Measurements from ENCODE around the gene SCRN3.
A peak's percentile ranks its signal among the peaks of the same experiment; 100 is the strongest.

Gene SCRN3

DNA sequence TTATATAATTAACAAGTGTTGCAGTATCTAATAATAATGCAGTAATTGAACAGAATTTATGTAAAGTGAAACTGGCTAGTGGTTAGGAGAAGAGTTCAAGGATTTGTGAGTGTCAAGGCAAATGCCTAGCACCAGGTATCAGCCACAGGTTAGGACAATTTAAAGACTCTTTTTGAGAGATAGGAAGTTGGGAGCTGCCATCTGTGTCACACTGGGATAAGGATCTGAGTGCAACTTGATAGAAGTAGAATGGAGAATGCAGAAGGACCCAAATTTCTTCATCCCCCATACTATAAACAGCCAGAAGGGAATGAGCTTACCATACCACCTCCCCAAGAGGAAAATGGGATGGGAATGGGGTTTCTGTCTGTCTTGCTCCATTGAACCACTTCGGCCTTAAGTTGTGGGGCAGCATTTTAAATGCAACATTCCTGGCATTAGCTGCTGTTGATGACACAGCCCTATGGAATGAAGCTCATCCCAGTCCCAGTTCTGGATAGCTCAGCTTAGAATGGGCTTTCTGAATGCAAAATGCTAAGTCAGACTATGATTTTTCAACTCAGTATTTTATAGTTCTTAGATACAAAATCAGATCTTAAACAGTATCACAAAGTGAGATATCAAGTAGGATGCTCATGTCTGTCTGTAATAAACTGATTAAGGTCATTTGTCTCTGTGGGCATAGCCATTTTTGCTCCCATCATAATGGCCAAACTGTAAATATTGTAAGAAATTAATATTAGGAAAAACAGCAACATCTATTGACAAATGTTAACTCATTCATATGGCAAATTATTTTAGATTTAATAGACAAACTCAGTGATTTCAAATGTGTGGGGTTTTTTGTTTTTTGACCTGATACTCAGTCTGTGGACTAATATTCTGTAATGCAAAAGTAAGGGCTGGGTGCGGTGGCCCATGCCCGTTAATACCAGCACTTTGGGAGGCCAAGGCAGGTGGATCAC lies 47.3 kb downstream of the SCRN3 start:
- TF ChIP-seq, protein P1, sequence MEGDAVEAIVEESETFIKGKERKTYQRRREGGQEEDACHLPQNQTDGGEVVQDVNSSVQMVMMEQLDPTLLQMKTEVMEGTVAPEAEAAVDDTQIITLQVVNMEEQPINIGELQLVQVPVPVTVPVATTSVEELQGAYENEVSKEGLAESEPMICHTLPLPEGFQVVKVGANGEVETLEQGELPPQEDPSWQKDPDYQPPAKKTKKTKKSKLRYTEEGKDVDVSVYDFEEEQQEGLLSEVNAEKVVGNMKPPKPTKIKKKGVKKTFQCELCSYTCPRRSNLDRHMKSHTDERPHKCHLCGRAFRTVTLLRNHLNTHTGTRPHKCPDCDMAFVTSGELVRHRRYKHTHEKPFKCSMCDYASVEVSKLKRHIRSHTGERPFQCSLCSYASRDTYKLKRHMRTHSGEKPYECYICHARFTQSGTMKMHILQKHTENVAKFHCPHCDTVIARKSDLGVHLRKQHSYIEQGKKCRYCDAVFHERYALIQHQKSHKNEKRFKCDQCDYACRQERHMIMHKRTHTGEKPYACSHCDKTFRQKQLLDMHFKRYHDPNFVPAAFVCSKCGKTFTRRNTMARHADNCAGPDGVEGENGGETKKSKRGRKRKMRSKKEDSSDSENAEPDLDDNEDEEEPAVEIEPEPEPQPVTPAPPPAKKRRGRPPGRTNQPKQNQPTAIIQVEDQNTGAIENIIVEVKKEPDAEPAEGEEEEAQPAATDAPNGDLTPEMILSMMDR (IDR thresholded peaks at IDR 0.05; ENCODE audit: extremely low read depth, missing control alignments) = no peak
- no peak for DNase-seq (ENCODE audit: low spot score)

- TF ChIP-seq, protein P1 (IDR thresholded peaks at IDR 0.05; ENCODE audit: extremely low read depth, missing control alignments) = no peak
- no peak for DNase-seq (ENCODE audit: low spot score)
Measured at GRCh38 chr2:174444761-174445160, 49.2 kb downstream of the SCRN3 start.

DNA sequence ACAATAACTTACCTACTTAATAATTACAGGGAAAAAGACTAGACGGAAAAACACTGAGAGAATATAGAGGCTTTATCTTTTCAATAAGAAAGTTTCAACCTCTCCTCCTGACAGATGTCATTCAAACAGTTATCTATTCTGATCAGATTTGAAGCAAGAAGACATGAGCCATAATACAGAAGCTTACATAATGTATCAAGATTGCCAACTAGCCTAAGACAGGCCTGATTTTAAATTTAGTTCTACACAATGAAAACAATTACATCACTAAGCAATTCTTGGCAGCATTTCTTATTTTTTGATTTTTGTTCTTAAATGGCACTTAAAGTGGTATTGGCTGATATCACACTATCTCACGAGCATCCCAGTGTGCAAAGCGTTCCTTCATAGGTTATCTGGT lies 49.7 kb downstream of the SCRN3 start:
- no peak for DNase-seq (ENCODE audit: low spot score)
- TF ChIP-seq, protein P1 (IDR thresholded peaks at IDR 0.05; ENCODE audit: extremely low read depth, missing control alignments) = no peak

DNA sequence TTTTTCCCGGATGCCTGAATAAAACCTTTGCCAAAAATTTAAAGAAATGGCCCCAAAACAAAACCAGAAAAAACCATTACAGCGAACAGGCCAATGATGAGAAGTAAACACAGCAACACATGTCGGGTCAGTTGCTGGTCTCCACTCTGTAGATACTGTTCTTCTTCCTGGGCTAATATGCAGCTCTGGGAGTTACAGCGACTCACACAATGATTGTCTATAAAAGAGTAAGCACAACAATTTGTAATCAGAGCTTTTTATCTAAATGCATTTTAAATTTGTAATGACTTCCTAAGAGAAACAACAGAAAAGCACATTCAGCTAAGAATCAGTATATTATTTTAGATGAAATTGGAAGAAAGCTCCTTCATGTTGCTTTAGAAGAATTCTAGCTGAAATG lies 51.0 kb downstream of the SCRN3 start:
- DNase-seq (ENCODE audit: low spot score) = no peak
- TF ChIP-seq, protein P1 (IDR thresholded peaks at IDR 0.05; ENCODE audit: extremely low read depth, missing control alignments) = no peak

- TF ChIP-seq, protein P1 (IDR thresholded peaks at IDR 0.05; ENCODE audit: extremely low read depth, missing control alignments) = no peak
- DNase-seq (ENCODE audit: low spot score) = no peak
Measured at GRCh38 chr2:174449033-174449432, 53.5 kb downstream of the SCRN3 start.

DNA sequence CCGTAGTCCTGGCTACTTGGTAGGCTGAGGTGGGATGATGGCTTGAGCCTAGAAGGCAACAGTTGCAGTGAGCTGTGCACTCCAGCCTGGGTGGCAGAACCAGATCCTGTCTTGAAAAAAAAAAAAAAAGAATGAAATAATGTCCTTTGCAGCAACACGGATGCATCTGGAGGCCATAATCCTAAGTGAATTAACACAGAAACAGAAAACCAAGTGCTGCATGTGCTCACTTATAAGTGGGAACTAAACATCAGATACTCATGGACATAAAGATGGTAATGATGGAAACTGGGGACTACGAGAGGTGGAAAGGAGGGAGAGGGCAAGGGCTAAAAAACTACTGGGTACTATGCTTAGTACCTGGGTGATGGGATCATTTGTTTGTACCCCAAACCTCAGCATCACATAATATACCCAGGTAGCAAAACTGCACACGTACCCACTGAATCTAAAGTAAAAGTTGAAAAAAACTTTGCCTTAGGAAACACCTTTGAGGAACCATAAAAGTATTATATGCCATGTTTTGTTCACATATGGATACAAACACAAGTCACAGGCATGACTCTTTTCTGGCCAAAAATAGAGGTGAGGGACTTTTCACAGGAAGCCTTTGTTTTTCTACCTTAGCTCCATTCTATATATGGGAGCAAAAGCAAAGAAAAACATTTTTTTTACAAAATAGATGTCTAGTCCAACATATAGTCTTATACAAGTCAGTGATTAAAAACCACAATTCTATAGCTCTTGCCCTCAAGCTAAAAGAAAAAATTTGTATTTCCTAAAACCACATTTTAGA lies 54.7 kb downstream of the SCRN3 start:
- peak; percentile 10 for DNase-seq (ENCODE audit: low spot score)
- TF ChIP-seq, protein P1 (IDR thresholded peaks at IDR 0.05; ENCODE audit: extremely low read depth, missing control alignments) = no peak

GRCh38 chr2:174454566-174454965 lies 59.0 kb downstream of the SCRN3 start:
- TF ChIP-seq, protein P1 (IDR thresholded peaks at IDR 0.05; ENCODE audit: extremely low read depth, missing control alignments) = no peak
- no peak for DNase-seq (ENCODE audit: low spot score)
